GM12878 (cell line): ENCODE results near the gene FIZ1. TPM values are rescaled to one million over a fixed set of nuclear protein-coding genes. Genes with fewer than 3 reads are reported as not detected.

Experiments used
- ATAC-seq: fragments of 200-7000 bp; cut with Tn5 transposase; 3 replicates; pipeline ENCODE4 v1.9.1; 2020; ENCODE audit warnings: mild to moderate bottlenecking, moderate library complexity
- BruUV-seq: library from RNA; stranded (reverse); fragments of 400-500 nt; replicated peaks from 2 replicates; lab custom pipeline; 2021; lab: Mats Ljungman, UMichigan
- CTCF ChIA-PET: fragments of 300-600 bp; sonication (Branson Sonifier 250); formaldehyde crosslinking; extraction: SDS; loops from one replicate; lab custom pipeline; 2021; ENCODE audit warnings: inconsistent platforms; lab: Yijun Ruan, JAX
- POLR2A ChIA-PET: fragments of 350-600 bp; formaldehyde crosslinking; extraction: SDS; loops from one replicate; lab custom pipeline; 2021; ENCODE audit warnings: inconsistent platforms; lab: Charles Lee
- RAD21 ChIA-PET: fragments of 300-600 bp; sonication (Branson Sonifier 250); formaldehyde crosslinking; loops from one replicate; lab custom pipeline; 2023; ENCODE audit warnings: antibody characterized with exemption; ENCODE audit not compliant: unreplicated experiment; lab: Charles Lee
- SMC1A ChIA-PET: fragments of 300-600 bp; sonication (Branson Sonifier 250); formaldehyde crosslinking; loops from one replicate; lab custom pipeline; 2023; ENCODE audit not compliant: unreplicated experiment, uncharacterized antibody; lab: Charles Lee
- DNase-seq: peaks from one replicate; pipeline ENCODE4 v3.0.0-alpha.2; 2011; ENCODE audit warnings: low read depth, low spot score
- FAIRE-seq: peaks from 3 replicates; lab custom pipeline; 2011; peaks lifted over from hg19 to GRCh38; lab: Jason Lieb, UNC
- H2AFZ ChIP-seq: 2 replicates; pipeline ENCODE4 v1.6.0; 2011; ENCODE audit warnings: low read depth, low read length, control low read depth; ENCODE audit not compliant: control insufficient read depth
- H3K27ac ChIP-seq: 2 replicates; pipeline ENCODE4 v1.5.1; 2011; ENCODE audit warnings: control low read depth; ENCODE audit not compliant: control insufficient read depth, insufficient read depth
- H3K27me3 ChIP-seq, 2 experiments: replicated peaks in 1 of 2; 2 replicates each; pipeline versions ENCODE4 v1.6.0 to v1.6.1; 2011; ENCODE audit warnings: low read length in 1 of 2; ENCODE audit not compliant: control insufficient read depth in 2 of 2, insufficient read depth in 2 of 2
- H3K36me3 ChIP-seq, 2 experiments: 2 replicates each; pipeline ENCODE4 v1.5.1; 2011; ENCODE audit warnings: low read length in 1 of 2; ENCODE audit not compliant: control insufficient read depth in 2 of 2, insufficient read depth in 2 of 2
- H3K4me1 ChIP-seq: 2 replicates; pipeline ENCODE4 v1.6.1; 2011; ENCODE audit warnings: mild to moderate bottlenecking, low read length, moderate library complexity, mixed read lengths; ENCODE audit not compliant: control insufficient read depth, insufficient read depth
- H3K4me2 ChIP-seq: 2 replicates; pipeline ENCODE4 v1.6.0; 2011; ENCODE audit warnings: control low read depth; ENCODE audit not compliant: control insufficient read depth, insufficient read depth
- H3K4me3 ChIP-seq: fragments of 200-600 bp; sonication (generic); 2 replicates; pipeline ENCODE4 v1.5.1; 2016
- H3K79me2 ChIP-seq: 2 replicates; pipeline ENCODE4 v1.6.0; 2011; ENCODE audit warnings: low read length; ENCODE audit not compliant: control insufficient read depth, insufficient read depth
- H3K9ac ChIP-seq: 2 replicates; pipeline ENCODE4 v1.8.0; 2011; ENCODE audit warnings: low read length, control low read depth, mixed read lengths; ENCODE audit not compliant: control insufficient read depth, insufficient read depth
- H3K9me3 ChIP-seq: replicated peaks from 3 replicates; pipeline ENCODE4 v1.5.1; 2011; ENCODE audit warnings: mild to moderate bottlenecking, low read length; ENCODE audit not compliant: control insufficient read depth, insufficient read depth
- H4K20me1 ChIP-seq: 2 replicates; pipeline ENCODE4 v1.6.0; 2011; ENCODE audit not compliant: control insufficient read depth, insufficient read depth
- IKZF2 ChIP-seq, 2 experiments: fragments of 450-650 bp; IDR thresholded peaks; 2 replicates each; pipeline ENCODE4 v1.6.1; 2017; ENCODE audit warnings: mild to moderate bottlenecking in 2 of 2, moderate library complexity in 2 of 2
- ZZZ3 ChIP-seq: IDR thresholded peaks from 2 replicates; pipeline ENCODE4 v1.6.1; 2011; ENCODE audit warnings: low read depth; ENCODE audit not compliant: control insufficient read depth, insufficient read length
- WGBS: methylation state at CpG from one replicate; pipeline ENCODE4 v1.1.6; 2016; ENCODE audit warnings: low lambda C conversion rate; ENCODE audit not compliant: insufficient replicate concordance, insufficient coverage; ENCODE audit errors: missing lambda C conversion rate; 5-methylcytosine and 5-hydroxymethylcytosine counted together
- in situ Hi-C: fragments of 300-500 bp; cut with MboI; formaldehyde crosslinking; loops from 9 replicates; pipeline ENCODE4 v1.14.3; 2018; ENCODE audit warnings: mixed read lengths
- intact Hi-C: fragments of 100-400 bp; cut with micrococcal nuclease; formaldehyde crosslinking; loops from one replicate; pipeline ENCODE4 v1.14.2; 2022; ENCODE audit not compliant: unreplicated experiment
- polyA plus RNA-seq, 11 experiments: library from polyadenylated mRNA; depleted of rRNA in 4 of 11; unstranded in 6 of 11; stranded (reverse) in 5 of 11; fragments of >200 nt; fragmentation: Nextera tagmentation in 4 of 11; fragmentation: Illumina TruSeq in 1 of 11; extraction: Ambion mirVana in 4 of 11; extraction: Trizol in 1 of 11; gene quantifications; 1 replicate in 1 of 11; 2 replicates in 10 of 11; pipeline versions ENCODE4 v1.2.1 to v1.2.3, GENCODE V29; 2011 to 2016; ENCODE audit warnings: inconsistent platforms in 2 of 11, missing spikeins in 2 of 11, low read depth in 1 of 11
- total RNA-seq, 4 experiments: library from RNA; depleted of rRNA in 3 of 4; stranded (reverse); fragments of >200 nt in 3 of 4; fragmentation: Illumina TruSeq in 1 of 4; extraction: Trizol in 1 of 4; gene quantifications; 2 replicates each; pipeline versions ENCODE4 v1.2.1 to v1.2.3, GENCODE V29; 2013 to 2021
- TF ChIP-seq, protein P1 (sequence below): IDR thresholded peaks from 2 replicates; pipeline ENCODE4 v1.6.1; 2012; ENCODE audit warnings: mild to moderate bottlenecking, low read depth, low read length
- TF ChIP-seq, protein P2 (sequence below), 3 experiments: IDR thresholded peaks in 2 of 3; conservative IDR thresholded peaks in 1 of 3; 2 replicates each; pipeline ENCODE4 v1.5.1; 2011; ENCODE audit warnings: low read depth in 3 of 3, low read length in 3 of 3, mild to moderate bottlenecking in 3 of 3, control low read depth in 2 of 3, moderate library complexity in 2 of 3, inconsistent platforms in 1 of 3, mixed read lengths in 1 of 3; ENCODE audit not compliant: control insufficient read depth in 2 of 3, insufficient read depth in 1 of 3; ENCODE audit errors: extremely low read depth in 1 of 3

FIZ1 gene
- total and polyA plus RNA-seq, 10 of the 15 experiments (the other 5 are each of a cell fraction or from before 2014, with no cell fraction given): 0.60 to 16.8 (median 4.2) TPM

DNA sequence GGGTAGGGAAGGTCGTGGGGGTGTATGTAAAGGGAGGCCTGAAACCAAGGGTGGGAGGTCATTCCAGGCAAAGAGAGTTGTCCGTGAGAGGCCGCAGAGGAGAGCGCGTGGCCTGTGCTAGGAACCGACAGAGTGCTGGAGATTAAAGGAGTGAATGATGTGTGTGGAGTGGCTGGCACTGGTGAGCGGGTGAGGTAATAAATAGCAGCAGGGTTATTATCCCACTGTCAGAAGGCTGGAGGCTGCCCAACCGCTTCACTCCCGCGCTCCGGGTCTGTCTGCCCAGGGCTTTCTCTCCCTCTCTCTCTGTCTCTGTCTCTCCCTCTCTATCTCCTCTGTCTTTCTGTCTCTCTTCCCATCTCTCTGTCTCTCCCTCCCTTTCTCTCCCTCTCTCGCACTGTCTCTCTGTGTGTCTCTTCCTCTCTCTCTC is 36.0 kb downstream of the FIZ1 start:
- DNase-seq (no peak), ATAC-seq (no peak), FAIRE-seq (no peak)
- Histone ChIP-seq H2AFZ (no peak overlapping the region), H4K20me1 (no peaks in the 10 kb centered on the region), H3K36me3 (no peaks in the 10 kb centered on the region), H3K27ac (no peak overlapping the region), H3K4me2 (no peak overlapping the region), H3K9me3 (no peaks in the 10 kb centered on the region)
- WGBS: 51% methylated on average over 8 of the region's 12 CpGs
- SMC1A ChIA-PET: no interaction called here
- no TSS peak for BruUV-seq
- CTCF ChIA-PET: no interaction called here
- intact Hi-C loops: no loop called here
- TF ChIP-seq IKZF2 (IDR thresholded peaks at IDR 0.05) (no peak), ZZZ3 (no peak)
- TF ChIP-seq, protein P1, sequence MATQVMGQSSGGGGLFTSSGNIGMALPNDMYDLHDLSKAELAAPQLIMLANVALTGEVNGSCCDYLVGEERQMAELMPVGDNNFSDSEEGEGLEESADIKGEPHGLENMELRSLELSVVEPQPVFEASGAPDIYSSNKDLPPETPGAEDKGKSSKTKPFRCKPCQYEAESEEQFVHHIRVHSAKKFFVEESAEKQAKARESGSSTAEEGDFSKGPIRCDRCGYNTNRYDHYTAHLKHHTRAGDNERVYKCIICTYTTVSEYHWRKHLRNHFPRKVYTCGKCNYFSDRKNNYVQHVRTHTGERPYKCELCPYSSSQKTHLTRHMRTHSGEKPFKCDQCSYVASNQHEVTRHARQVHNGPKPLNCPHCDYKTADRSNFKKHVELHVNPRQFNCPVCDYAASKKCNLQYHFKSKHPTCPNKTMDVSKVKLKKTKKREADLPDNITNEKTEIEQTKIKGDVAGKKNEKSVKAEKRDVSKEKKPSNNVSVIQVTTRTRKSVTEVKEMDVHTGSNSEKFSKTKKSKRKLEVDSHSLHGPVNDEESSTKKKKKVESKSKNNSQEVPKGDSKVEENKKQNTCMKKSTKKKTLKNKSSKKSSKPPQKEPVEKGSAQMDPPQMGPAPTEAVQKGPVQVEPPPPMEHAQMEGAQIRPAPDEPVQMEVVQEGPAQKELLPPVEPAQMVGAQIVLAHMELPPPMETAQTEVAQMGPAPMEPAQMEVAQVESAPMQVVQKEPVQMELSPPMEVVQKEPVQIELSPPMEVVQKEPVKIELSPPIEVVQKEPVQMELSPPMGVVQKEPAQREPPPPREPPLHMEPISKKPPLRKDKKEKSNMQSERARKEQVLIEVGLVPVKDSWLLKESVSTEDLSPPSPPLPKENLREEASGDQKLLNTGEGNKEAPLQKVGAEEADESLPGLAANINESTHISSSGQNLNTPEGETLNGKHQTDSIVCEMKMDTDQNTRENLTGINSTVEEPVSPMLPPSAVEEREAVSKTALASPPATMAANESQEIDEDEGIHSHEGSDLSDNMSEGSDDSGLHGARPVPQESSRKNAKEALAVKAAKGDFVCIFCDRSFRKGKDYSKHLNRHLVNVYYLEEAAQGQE: no peak
- TF ChIP-seq, protein P2, sequence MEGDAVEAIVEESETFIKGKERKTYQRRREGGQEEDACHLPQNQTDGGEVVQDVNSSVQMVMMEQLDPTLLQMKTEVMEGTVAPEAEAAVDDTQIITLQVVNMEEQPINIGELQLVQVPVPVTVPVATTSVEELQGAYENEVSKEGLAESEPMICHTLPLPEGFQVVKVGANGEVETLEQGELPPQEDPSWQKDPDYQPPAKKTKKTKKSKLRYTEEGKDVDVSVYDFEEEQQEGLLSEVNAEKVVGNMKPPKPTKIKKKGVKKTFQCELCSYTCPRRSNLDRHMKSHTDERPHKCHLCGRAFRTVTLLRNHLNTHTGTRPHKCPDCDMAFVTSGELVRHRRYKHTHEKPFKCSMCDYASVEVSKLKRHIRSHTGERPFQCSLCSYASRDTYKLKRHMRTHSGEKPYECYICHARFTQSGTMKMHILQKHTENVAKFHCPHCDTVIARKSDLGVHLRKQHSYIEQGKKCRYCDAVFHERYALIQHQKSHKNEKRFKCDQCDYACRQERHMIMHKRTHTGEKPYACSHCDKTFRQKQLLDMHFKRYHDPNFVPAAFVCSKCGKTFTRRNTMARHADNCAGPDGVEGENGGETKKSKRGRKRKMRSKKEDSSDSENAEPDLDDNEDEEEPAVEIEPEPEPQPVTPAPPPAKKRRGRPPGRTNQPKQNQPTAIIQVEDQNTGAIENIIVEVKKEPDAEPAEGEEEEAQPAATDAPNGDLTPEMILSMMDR (IDR thresholded peaks at IDR 0.05 in 2 of 3, conservative IDR thresholded peaks at IDR 0.05 in 1 of 3; ENCODE audit: control insufficient read depth in 2 of 3, extremely low read depth in 1 of 3, insufficient read depth in 1 of 3, low read depth in 3 of 3, low read length in 3 of 3): no peak
- TF ChIP-seq, all 136 proteins: peak for 0
- POLR2A ChIA-PET: no interaction called here
- RAD21 ChIA-PET: no interaction called here
- Histone ChIP-seq H3K9ac (no peak overlapping the region), H3K79me2 (no peaks in the 10 kb centered on the region), H3K4me3 (no peak overlapping the region), H3K4me1 (no peaks in the 10 kb centered on the region), H3K27me3 (no peaks in the 10 kb centered on the region)
- in situ Hi-C loops: no loop called here
